T47D (cell line): ENCODE measurements around the gene SCT.

Experiments
- DNase-seq, 2 experiments: peaks; one replicate each; pipeline versions ENCODE4 v3.0.0 to v3.0.0-alpha.2; 2011 to 2012; ENCODE audit warnings: low read depth in 1 of 2, low spot score in 1 of 2
- JUND ChIP-seq: IDR thresholded peaks from 2 replicates; pipeline ENCODE4 v1.6.1; 2012; ENCODE audit warnings: low read depth
- in situ Hi-C: cut with HindIII; loops from 2 replicates; pipeline ENCODE4 v1.10.0; 2016; ENCODE audit warnings: low sequenced_read_pairs, low pct_unique_long_range_greater_than_20kb

The SCT gene

GRCh38 chr11:639332-639955 is 12.5 kb upstream of the SCT start:
- DNase-seq = no peak
- in situ Hi-C loops = no loop called here
- TF ChIP-seq JUND = no peak

DNA sequence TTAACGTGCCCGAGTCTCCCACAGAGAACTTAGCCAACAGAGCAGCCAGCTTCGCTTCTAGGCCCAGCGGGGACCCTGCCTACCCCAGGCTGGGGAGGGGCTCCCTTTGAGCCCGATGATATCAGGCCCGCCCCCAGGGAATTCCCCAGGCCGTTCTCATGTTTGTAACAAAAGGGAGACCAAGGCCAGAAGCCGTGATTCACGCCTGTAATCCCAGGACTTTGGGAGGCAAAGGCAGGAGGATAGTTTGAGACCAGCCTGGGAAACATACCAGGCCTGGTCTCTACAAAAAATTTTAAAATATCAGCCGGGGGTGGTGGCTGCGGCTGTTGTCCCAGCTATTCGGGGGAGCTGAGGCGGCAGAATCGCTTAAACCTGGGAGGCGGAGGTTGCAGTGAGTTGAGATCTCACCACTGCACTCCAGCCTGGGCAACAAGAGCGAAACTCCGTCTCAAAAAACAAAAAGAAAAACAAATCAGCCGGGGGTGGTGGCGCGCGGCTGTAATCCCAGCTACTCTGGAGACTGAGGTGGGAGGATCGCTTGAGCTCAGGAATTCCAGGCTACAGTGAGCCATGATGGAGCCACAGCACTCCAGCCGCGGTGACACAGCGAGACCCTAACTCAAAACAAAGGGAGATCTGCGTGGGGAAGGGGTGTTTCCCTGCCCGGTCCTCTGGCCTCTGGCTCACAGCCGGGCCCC is 11.8 kb upstream of the SCT start:
- no peak for TF ChIP-seq JUND
- in situ Hi-C loops = no loop called here
- no peak for DNase-seq

DNA sequence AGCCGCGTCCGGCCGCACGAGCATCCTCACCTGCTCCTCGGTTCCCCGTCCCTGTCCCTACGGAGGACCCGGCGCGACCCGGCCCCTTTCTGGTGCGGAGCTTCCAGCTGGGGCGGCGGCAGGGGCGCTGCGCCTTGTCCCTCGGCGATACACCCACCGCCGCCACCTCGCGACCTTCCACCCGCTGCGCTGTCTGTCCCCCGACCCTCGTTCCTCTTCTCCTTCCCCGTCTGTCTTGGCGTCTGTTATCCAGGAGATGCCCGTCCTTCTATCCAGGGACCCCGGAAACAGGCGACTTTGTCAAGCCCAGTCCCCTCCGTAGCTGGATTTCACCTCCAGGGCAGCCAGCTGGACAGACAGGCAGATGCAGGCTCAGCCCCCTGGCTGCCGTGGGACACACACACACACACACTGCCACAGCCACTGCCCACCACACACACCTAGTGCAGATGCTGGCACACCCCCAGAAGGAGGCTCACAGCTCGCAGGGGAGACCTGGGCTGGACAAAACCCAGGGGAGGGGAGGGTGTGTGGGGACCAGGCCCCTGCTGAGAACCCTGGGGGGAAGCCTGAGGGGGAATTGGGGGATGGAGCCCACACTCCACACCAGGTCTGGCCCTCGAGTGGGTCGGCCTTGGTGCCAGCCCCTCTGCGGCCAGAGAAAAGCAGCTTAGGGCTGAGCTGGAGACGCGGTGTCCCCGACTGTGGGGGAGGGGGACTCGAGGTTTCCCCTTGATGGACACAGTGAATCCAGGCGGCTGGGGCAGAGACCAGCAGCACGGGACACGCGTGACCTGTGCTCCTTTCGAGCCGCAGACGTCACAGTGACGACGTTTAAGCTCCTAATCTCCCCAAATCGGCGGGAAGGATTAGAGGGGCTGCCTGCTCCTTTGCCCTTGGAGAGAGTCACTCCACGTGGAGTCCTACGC is 10.9 kb upstream of the SCT start:
- DNase-seq = no peak
- in situ Hi-C loops = no loop called here
- TF ChIP-seq JUND = no peak

- DNase-seq = no peak
- in situ Hi-C loops = no loop called here
- no peak for TF ChIP-seq JUND
These were observed 10.3 kb upstream of the SCT start for GRCh38 chr11:637333-637592.

DNA sequence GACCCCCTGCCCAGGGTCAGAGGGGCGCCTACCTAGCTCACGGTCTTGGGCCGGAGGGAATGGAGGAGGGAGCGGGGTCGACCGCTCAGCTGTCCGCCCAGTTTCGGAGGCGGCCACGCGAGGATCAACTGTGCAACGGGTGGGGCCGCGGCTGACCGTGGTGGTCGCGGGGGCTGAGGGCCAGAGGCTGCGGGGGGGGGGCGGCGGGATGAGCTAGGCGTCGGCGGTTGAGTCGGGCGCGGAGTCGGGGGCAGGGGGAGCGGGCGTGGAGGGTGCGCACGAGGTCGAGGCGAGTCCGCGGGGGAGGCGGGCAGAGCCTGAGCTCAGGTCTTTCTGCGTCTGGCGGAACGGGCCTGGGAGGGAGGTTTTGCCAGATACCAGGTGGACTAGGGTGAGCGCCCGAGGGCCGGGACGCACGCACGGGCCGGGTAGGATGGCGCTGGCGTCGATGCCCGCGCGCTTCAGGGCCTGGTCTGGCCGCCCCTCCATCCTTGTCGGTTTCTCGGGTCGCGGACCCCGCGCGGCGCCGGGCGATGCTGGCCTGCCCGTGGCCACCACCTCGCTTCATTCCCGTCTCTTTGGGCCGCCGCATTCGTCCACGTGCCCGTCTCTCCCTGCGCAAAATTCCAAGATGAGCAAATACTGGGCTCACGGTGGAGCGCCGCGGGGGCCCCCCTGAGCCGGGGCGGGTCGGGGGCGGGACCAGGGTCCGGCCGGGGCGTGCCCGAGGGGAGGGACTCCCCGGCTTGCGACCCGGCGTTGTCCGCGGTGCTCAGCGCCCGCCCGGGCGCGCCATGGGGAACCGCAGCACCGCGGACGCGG is 9.7 kb upstream of the SCT start, which contains the start of gene DRD4:
Gene DRD4 (plus strand): TSS at position 759 of the 822 bp plus-strand sequence. CDS start 36 bp downstream, at position 795.
- TF ChIP-seq JUND = no peak
- no peak for DNase-seq
- in situ Hi-C loops = no loop called here

GRCh38 chr11:635945-636510 is 9.0 kb upstream of the SCT start:
- TF ChIP-seq JUND = no peak

DNA sequence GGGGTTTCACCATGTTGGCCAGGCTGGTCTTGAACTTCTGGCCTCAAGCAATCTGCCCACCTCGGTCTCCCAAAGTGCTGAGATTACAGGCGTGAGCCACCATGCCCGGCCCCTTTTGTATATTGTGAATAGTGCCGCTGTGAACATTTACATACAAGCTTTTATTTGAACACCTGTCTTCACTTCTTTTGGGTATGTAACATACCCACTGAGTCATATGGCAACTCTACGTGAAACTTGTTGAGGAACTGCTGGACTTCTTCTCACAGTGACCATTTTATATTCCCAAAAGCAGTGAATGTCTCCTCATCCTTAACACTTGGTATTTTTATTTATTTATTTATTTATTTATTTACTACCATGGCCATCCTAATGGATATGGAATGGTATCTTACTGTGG is 3.9 kb upstream of the SCT start:
- DNase-seq = no peak
- no peak for TF ChIP-seq JUND
- in situ Hi-C loops = no loop called here

More at GRCh38 chr11:635945-636510, 9.0 kb upstream of the SCT start:
- no peak for DNase-seq
- in situ Hi-C loops = no loop called here

DNA sequence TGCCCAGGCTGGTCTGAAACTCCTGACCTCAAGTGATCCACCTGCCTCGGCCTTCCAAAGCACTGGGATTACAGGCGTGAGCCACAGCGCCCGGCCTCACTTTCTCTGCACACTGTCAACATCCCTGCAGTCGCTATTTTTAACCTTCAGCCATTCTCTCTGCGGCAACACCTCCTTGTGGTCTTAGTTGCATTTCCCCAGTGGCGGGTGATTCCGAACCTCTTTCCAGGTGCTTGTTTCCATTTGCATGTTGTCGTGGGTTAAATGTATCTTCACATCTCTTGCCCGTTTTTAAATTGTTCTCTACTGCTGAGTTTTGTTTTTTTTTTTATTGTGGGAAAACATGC is 2.2 kb upstream of the SCT start:
- TF ChIP-seq JUND = no peak
- DNase-seq = no peak
- in situ Hi-C loops = no loop called here

- no peak for DNase-seq
- TF ChIP-seq JUND = no peak
- in situ Hi-C loops = no loop called here
These were observed 1.1 kb upstream of the SCT start for GRCh38 chr11:628056-628455.

- DNase-seq = no peak
- in situ Hi-C loops = no loop called here
- no peak for TF ChIP-seq JUND
These were observed 261 bp upstream of the SCT start for GRCh38 chr11:627308-627576.

- in situ Hi-C loops = no loop called here
- no peak for DNase-seq
- no peak for TF ChIP-seq JUND
These were observed 1.2 kb downstream of the SCT start for GRCh38 chr11:625636-626268.

- in situ Hi-C loops = no loop called here
- no peak for TF ChIP-seq JUND
These were observed 2.0 kb downstream of the SCT start, which contains the start of gene CDHR5 for GRCh38 chr11:624705-625635. Gene CDHR5, minus strand, starts transcription at chr11:624955. Its CDS starts 53 bp downstream, at chr11:624902.

More at GRCh38 chr11:624705-625635, 2.0 kb downstream of the SCT start, which contains the start of gene CDHR5:
- DNase-seq = no peak
